Upper lobe of left lung (tissue), 4 donors: ENCODE data around the gene ZMIZ2.
"Not testable (repeated sequence)": the region's sequence is repeated elsewhere in the genome, so short reads cannot be mapped to it uniquely, and the experiment has no call there.

Experiments used
- CTCF ChIP-seq, 6 experiments: fragments of 450-650 bp in 4 of 6; fragments of 200-600 bp in 2 of 6; sonication (generic) in 2 of 6; IDR thresholded peaks; one replicate each; pipeline ENCODE4 v1.5.1; 2016 to 2019; ENCODE audit warnings: antibody characterized with exemption in 6 of 6
- EP300 ChIP-seq, 4 donors: sonication (generic); formaldehyde crosslinking; IDR thresholded peaks; one replicate each; pipeline ENCODE4 v1.5.1; 2017; ENCODE audit warnings: antibody characterized with exemption in 4 of 4, control low read depth in 2 of 4

- TF ChIP-seq CTCF, EP300 (IDR thresholded peaks at IDR 0.05): not testable (repeated sequence)
Observed at GRCh38 chr7:44785218-44785617, 36.6 kb downstream of the ZMIZ2 start.
